ENCODE results near the gene AGR3.
"Not testable (repeated sequence)": the region's sequence is repeated elsewhere in the genome, so short reads cannot be mapped to it uniquely, and the experiment has no call there.

The AGR3 gene

GRCh38 chr7:16891338-16891737 lies 9.6 kb upstream of the AGR3 start:
- DNase-seq: peak in 1 of 5 donors; percentile 32

DNA sequence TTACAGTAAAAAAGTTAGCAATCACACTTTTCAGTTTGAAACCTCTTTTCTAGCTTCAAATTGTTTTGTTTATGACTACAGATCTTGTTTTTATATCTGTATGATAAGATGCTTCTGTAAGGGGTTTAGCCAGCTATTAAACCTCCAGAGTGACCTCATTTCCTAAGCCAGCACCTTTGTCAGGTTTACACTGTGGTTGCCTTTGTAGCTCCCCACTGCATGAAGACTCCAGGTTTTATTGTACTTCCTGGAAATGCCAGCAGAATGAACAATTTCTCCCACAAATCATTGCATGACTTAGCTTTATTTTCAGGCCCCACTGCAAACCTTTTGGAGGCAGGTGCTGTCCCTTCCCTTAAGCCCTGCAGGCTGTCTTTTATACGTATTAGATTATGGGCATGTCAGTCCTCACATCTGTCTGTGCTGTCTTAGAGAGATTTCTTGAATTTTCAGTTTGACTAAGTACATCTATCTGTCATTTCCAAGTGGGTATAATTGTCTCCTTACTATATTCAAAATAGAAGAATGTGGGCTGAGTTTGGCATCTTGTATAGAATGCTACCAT lies 8.2 kb upstream of the AGR3 start:
- DNase-seq: peak in 1 of 5 donors; percentile 2

GRCh38 chr7:16889305-16889704 lies 7.5 kb upstream of the AGR3 start:
- no peak for DNase-seq

DNA sequence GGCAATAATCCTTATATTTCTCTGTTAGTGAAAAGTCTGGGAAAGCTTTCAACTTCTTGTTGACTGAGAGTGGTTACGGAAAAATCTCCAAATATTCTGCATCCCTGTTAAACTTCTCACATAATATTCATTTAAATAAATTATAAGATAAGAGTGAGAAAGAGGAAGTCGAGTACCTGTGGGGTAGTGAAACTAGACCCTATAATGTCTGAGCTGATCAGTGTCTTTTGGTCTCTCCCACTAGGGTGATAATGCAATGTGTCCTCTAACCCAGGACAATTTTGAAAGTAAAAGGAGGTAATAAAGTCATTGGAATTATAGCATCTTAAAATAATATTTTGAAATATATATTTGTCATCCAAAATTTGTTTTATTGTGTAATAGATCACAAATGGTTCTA lies 2.1 kb upstream of the AGR3 start:
- DNase-seq: no peak

GRCh38 chr7:16880554-16880953 lies 1.2 kb downstream of the AGR3 start:
- DNase-seq: no peak

DNA sequence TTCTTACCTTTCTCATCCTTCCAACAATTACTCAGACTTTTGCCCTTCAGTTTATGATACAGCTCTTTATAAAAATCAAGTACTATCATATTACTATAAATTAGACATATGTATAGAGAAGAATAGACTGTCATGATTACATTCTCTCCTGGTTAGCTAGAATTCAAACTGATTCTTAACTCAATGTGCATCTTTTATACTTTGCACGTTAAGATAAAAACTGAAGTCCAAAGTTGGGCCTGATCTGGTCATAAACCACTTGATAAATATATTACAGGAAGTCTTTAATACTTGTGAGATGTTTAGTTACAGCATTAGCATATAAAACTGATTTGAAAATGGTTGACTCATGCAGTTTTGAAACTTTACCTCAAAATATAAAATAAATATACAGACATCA lies 2.6 kb downstream of the AGR3 start:
- no peak for DNase-seq

- DNase-seq: no peak
These were observed 5.9 kb downstream of the AGR3 start for GRCh38 chr7:16875861-16876260.

- no peak for DNase-seq
These were observed 7.7 kb downstream of the AGR3 start for GRCh38 chr7:16874066-16874465.

DNA sequence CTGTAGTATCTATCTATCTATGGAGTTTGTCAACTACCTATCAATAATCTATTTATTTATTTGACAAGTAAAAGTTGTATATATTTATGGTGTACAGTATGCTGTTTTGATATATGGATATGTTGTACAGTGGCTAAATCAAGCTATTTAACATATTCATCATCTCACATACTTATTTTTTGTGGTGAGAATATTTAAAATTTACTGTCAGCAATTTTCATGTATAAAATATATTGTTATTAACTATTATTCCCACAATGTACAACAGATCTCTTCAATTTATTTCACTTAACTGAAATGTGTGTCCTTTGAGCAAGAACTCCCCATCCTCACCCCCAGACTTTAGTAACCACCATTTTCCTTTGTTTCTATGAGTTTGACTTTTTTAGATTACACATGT lies 14.5 kb downstream of the AGR3 start:
- DNase-seq: no peak

DNA sequence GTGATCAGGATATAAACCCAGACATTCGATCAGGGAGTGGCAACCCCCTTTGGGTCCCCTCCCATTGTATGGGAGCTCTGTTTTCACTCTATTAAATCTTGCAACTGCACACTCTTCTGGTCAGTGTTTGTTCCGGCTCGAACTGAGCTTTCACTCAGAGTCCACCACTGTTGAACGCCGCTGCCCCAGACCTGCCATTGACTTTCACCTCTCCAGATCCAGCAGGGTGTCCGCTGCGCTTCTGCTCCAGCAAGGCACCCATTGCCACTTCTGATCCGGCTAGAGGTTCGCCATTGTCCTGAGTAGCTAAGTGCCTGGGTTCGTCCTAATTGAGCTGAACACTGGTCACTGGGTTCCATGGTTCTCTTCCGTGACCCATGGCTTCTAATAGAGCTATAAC lies 28.6 kb downstream of the AGR3 start:
- not testable (repeated sequence) for DNase-seq

- no peak for DNase-seq
These were observed 30.0 kb downstream of the AGR3 start for GRCh38 chr7:16851829-16852228.

DNA sequence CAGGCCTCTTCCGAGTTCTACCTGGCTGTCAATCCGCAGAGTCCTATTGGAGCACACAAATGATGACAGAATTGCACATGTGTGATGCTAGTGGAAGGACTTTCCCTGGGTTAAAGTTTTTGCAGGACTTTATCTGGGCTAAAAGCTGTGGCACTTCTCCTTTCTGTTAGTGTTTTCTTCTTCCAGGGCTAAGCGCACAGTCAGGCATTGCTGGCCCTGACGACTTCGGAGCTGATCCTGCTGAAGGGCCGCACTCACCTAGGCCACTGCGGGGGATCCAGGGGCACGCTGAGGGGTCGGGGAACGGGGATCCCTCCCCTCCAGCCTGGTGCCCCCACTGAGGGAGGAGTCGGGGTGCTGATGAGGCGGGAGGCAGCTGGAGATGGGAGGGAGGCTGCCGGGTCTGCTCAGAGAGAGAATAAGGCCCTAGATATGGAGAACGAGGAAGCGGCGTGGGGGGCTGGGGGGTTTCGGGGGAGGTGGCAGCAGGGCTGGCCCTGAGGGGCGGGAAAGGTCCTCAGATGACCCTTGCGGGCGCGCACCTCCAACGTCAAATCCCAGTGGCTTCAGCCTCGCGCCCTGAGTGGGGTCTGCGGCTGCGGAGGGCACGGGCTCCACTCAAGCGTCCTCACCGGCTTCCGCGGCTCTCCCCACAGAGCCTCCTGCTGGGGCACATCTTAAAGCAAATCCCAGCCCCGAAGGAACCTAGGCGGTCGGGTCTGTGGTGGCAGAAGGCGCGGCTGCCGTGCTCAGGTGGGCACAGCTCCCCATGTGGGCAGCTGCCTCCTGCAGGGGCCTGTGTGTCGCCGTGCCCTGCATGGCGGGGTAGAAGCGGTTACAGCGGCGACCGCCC lies 30.9 kb downstream of the AGR3 start:
- no peak for DNase-seq

DNA sequence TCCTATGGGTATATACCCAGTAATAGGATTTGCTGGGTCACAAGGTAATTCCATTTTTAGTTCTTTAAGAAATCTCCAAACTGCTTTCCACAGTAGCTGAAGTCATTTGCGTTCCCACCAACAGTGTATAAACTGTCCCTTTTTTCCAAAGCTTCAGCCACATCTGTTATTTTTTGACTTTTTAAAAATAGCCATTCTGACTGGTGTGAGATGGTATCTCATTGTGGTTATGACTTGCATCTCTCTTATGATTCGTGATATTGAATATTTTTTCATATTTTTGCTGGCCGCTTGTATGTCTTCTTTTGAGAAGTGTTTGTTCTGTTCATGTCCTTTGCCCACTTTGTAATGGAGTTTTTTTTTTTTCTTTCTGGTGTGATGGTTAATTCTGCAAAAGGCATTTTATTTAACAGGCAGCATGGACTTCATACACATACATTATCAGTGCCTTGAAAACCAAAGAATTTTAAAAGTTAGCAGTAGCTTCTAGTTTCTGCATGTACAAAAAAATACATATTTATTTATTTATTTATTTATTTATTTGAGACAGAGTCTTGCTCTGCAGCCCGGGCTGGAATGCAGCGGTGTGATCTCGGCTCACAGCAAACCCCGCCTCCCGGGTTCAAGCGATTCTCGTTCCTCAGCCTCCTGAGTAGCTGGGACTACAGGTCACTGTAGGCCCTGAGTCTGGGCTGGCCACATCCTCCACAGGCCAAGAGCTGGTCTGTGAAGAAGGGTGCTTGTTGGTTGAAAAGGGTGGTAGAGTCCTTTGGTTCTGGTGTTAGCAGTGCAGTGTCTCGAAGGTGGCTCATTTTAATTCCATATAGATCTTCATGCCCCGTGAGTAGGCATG lies 32.3 kb downstream of the AGR3 start:
- no peak for DNase-seq

- DNase-seq: no peak
These were observed 34.4 kb downstream of the AGR3 start for GRCh38 chr7:16847381-16847860.

- no peak for DNase-seq
These were observed 35.1 kb downstream of the AGR3 start for GRCh38 chr7:16846601-16847165.

DNA sequence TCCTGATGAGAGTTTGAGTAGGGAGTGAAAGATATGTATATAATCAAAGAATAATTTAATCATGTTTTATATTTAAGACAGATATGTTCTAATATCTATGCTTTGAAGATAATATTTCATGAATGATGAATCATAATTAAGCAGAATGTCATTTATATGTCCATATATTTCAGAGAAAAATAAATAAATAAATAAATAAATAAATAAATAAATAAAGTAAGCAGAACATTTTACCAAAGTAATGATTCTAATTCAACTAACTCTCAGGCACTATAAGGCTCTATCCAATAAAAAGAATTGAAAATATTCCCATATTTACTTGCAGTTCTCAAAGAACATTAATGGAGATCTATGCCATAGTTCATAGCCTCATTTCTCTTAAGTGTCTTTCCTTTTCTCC lies 36.0 kb downstream of the AGR3 start:
- DNase-seq: no peak

DNA sequence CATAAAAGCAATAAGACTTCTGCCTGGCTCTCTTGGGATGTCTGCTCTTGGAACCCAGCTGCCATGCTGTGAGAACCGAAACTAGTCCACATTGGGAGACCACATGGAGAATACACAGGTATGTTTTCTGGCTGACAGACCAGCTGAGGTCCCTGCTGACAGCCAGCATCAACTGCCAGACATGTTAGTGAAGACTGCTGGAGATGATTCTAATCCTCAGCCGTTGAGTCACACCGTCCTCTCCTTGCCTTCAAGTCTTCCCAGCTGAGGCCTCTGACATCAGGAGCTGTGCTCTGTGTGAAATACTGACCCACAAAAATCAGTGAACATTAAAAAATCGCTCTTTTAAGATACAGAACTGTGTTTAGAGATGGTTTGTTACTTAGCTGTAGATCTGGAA lies 40.1 kb downstream of the AGR3 start:
- DNase-seq: no peak

DNA sequence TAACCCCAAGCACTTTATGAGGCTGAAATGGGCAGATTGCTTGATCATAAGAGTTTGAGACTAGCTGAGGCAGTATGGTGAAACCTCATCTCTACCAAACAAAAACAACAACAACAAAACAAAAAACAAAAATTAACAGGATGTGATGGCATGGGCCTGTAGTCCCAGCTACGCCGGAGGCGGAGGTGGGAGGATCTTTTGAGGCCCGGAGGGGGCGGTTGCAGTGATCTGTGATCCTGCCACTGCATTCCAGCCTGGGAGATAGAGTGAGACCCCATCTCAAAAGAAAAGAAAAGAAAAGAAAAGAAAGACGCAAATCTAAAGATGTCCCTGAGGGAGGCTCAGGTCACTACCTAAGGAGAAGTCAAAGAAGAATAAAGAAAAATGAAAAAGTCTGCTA lies 41.7 kb downstream of the AGR3 start:
- no peak for DNase-seq

- no peak for DNase-seq
These were observed 42.1 kb downstream of the AGR3 start for GRCh38 chr7:16839646-16840045.

- DNase-seq: no peak
These were observed 42.9 kb downstream of the AGR3 start for GRCh38 chr7:16838891-16839290.

DNA sequence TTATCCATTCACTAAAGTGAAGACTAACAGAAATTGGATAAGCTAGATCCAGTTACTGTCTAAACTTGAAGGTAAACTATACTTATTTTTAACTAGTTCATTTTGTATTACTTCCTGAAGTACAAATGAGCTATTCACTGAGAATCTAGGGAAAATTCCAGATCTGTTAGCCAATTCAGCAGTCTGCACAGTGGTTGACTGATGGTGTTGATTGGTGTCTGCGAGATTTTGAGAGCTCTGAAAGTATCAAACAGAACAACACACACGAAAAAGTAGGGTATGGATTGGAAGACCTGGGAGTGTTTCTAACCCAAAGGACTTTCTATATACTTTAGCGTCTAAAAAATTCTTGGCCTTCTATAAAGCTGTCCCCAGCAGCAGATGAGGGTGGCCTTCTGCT lies 43.4 kb downstream of the AGR3 start:
- no peak for DNase-seq

GRCh38 chr7:16836481-16836880 lies 45.3 kb downstream of the AGR3 start:
- no peak for DNase-seq

DNA sequence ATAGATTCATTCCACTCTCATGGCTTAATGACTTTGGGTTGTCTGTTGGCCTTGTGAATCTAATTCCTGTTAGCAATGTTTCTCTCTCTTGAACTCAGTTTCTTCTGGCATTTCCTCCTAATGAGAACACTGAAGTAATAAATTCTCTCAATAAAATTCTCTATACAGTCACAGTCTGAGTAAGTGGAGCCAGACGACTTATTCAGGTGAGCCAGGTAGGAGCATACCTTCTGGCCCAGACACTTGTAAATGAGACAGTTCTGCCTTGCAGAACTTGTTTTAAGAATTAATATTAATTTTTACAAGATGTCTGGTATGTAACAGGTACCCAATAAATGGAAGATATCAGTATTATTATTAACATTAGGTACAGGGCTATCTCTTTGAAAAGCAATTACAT lies 48.4 kb downstream of the AGR3 start:
- no peak for DNase-seq

Measured in T-helper 1 cell (primary cell).